ENCODE measurements around the gene CCDC201. TPM values are rescaled to one million over a fixed set of nuclear protein-coding genes. Genes with fewer than 3 reads are reported as not detected.
A peak's percentile ranks its signal among the peaks of the same experiment; 100 is the strongest.

Gene CCDC201
- total and polyA plus RNA-seq, 7 donors: not detected

DNA sequence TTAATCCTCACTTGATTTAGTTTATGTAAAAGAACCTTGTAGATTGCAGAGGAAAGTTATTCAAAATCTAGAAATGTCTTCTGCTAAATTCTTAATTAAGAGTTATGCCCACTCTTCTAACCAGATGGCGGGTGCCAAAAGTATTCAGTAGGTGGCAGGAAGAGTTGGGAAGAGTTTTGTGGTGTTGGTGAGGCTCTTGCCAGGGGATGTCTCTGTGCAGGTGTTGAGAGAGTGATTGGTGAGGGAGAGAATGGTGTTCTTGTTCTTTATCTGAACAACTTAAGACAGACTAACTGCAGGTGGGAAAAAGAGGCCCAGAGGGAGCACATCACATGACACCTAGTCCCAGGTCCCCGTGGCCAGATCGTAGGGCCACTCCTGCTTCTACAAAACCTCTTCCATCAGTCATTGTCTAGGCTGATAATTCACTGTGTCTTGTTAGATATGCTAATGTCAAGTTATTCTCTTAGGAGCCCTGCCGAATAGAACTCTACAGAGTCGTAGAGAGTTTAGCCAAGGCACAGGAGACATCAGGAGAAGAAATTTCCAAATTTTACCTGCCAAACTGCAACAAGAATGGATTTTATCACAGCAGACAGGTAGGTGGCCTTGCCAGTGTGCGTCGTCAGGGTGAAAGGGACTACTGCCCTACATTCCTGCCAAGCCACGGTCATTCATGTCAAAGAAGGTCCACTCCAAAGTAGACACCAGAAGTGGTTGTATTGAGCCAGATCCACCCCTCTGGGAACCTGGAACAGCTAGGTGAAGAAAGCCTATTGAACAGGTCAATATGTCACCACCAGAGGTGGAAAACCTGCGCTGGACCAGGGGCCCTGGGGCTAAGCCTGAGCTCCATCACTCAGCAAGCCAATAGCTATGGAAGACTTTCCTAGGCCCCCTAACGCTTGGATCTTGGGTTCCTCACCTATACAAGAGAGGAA lies 18.9 kb upstream of the CCDC201 start:
- WGBS, 2 donors: 75 to 83% methylated on average over 10 of the region's 10 CpGs
- intact Hi-C loops (cut with DNase I): loop anchor here (1.0 kb wide), 1 partner anchor 1289 kb away; no protein-coding TSS in a partner anchor
- no peak for TF ChIP-seq POLR2A (IDR thresholded peaks at IDR 0.05)
- TF ChIP-seq EP300 (IDR thresholded peaks at IDR 0.05): no peak
- TF ChIP-seq, protein P1, sequence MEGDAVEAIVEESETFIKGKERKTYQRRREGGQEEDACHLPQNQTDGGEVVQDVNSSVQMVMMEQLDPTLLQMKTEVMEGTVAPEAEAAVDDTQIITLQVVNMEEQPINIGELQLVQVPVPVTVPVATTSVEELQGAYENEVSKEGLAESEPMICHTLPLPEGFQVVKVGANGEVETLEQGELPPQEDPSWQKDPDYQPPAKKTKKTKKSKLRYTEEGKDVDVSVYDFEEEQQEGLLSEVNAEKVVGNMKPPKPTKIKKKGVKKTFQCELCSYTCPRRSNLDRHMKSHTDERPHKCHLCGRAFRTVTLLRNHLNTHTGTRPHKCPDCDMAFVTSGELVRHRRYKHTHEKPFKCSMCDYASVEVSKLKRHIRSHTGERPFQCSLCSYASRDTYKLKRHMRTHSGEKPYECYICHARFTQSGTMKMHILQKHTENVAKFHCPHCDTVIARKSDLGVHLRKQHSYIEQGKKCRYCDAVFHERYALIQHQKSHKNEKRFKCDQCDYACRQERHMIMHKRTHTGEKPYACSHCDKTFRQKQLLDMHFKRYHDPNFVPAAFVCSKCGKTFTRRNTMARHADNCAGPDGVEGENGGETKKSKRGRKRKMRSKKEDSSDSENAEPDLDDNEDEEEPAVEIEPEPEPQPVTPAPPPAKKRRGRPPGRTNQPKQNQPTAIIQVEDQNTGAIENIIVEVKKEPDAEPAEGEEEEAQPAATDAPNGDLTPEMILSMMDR (IDR thresholded peaks at IDR 0.05): no peak
- no peak for TF ChIP-seq POLR2AphosphoS5 (IDR thresholded peaks at IDR 0.05)
- H3K36me3 ChIP-seq: no peaks in the 10 kb centered on the region
- peaks cover 8 to 38% (median 33%) of the 10 kb centered on the region in 3 donors for H3K27me3 ChIP-seq
- no peaks in the 10 kb centered on the region for H3K9me3 ChIP-seq
- no peak overlapping the region for H3K4me3 ChIP-seq
- DNase-seq: no peak
- peaks cover 0 to 11% (median 9%) of the 10 kb centered on the region in 4 donors for H3K4me1 ChIP-seq
- no peak overlapping the region for H3K27ac ChIP-seq

DNA sequence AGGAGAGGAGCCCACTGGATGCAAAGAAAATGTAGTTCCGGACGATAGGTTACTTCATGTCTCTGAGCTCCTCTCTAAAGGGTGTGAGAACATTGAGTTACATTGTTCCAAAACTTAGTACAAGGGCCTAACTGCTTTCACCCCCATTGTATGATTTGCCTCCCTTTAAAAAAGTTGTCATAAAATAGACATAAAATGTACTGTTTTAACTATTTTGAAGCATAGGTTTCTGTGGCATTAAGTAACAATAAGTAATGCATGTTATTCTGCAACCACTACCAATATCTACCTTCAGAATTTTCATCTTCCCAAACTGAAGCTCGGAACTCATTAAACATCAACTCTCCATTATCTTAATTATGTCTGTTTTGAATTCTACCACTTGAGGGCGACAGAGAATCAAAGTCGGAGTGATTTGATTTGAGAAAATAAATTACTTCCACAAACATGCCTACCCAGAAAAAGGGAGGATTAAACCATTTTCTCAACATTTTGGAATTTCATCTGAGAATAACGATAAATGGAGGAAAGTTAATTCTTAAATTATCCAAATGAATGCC lies 18.1 kb upstream of the CCDC201 start:
- intact Hi-C loops (cut with DNase I): loop anchor here (1.0 kb wide), 1 partner anchor 1289 kb away; no protein-coding TSS in a partner anchor
- no peak for DNase-seq
- no peak overlapping the region for H3K27ac ChIP-seq
- 38 to 44% methylated on average over 6 of the region's 6 CpGs for WGBS, 2 donors
- H3K27me3 ChIP-seq: peaks cover 8 to 38% (median 33%) of the 10 kb centered on the region in 3 donors
- H3K9me3 ChIP-seq: no peaks in the 10 kb centered on the region
- no peaks in the 10 kb centered on the region for H3K36me3 ChIP-seq
- peaks cover 0 to 11% (median 9%) of the 10 kb centered on the region in 4 donors for H3K4me1 ChIP-seq
- TF ChIP-seq, protein P1 (IDR thresholded peaks at IDR 0.05): peak in 3 of 4 experiments; percentile 26 to 54 (median 46)
- no peak for TF ChIP-seq EP300 (IDR thresholded peaks at IDR 0.05)
- H3K4me3 ChIP-seq: no peak overlapping the region

DNA sequence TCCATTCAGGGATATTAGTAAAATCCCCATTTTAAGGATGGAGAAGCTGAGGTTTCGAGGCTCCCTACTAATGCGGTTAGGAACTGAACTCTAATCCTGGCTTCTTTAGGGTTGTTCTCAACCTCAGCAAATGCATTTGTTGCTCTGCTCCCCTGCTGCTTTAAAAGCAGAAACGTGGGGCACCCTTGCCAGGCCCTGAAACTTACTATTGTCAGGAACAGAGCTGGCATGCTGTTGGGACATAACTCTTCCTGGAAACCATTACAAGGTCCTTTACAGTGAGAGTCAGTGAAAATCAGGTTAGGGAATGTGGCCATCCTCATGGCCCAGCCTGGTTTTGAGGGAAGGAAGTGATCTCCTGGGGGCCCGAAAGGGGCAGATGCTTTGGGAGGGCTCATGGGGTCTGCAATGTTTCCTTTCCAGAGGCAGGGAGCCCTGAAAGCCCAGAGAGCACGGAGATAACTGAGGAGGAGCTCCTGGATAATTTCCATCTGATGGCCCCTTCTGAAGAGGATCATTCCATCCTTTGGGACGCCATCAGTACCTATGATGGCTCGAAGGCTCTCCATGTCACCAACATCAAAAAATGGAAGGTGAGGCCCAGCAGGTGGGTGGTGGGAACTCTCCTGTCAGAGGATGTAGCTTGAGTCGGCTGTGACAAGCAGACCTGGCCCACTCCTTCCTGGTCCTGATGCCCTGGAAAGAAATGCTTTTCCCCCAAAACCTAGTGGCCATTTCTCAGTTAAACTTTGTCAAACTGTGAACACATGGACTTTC lies 17.4 kb upstream of the CCDC201 start:
- Histone ChIP-seq H3K27me3 (peaks cover 8 to 39% (median 33%) of the 10 kb centered on the region in 3 donors), H3K36me3 (no peaks in the 10 kb centered on the region), H3K27ac (no peak overlapping the region), H3K4me1 (peaks cover 0 to 11% (median 9%) of the 10 kb centered on the region in 4 donors), H3K9me3 (no peaks in the 10 kb centered on the region), H3K4me3 (no peak overlapping the region)
- TF ChIP-seq EP300 (IDR thresholded peaks at IDR 0.05) (no peak), POLR2AphosphoS5 (IDR thresholded peaks at IDR 0.05) (no peak), POLR2A (IDR thresholded peaks at IDR 0.05) (no peak)
- TF ChIP-seq, protein P1 (IDR thresholded peaks at IDR 0.05): no peak
- DNase-seq: no peak
- 82 to 86% methylated on average over 8 of the region's 8 CpGs for WGBS, 2 donors
- intact Hi-C loops (cut with DNase I): no loop called here

DNA sequence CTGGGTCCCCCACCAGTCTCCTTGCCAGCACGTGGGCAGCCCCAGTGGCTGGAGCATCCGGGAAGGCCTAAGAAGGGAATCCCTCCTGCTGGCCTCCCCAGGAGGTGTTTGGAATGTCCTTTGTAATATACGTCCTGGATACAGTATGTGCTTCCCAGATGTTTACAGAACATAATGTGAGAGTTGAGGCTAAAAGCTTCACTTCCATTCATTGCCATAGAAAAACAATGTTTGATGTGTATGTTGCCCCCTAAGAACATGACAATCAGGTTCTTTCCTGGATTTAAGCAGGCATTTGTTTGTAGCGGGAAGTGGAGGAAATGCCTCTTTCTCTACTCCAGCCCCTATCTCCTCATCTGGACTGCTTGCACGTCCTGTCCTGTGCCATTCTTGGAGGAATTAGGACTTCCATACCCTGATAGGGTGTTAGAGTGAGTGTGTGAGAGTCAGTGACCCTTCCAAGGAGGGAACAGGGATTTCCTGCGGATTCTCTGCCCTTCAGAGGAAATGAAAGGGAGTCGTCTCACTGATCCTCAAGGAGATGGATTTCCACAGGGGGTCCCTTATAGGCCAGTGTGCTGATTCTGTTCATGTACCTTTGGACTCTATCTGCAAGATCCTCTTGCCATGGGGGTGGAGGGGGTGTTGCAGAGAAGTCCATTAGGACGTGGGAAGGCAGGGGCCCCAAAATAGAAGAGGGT lies 16.6 kb upstream of the CCDC201 start:
- Histone ChIP-seq H3K4me3 (no peak overlapping the region), H3K4me1 (peaks cover 0 to 11% (median 9%) of the 10 kb centered on the region in 4 donors), H3K9me3 (no peaks in the 10 kb centered on the region), H3K27ac (no peak overlapping the region), H3K36me3 (no peaks in the 10 kb centered on the region), H3K27me3 (peaks cover 8 to 47% (median 33%) of the 10 kb centered on the region in 3 donors)
- no peak for DNase-seq
- WGBS, 2 donors: 49 to 56% methylated on average over 8 of the region's 8 CpGs
- intact Hi-C loops (cut with DNase I): no loop called here
- TF ChIP-seq, protein P1 (IDR thresholded peaks at IDR 0.05): no peak
- no peak for TF ChIP-seq POLR2A (IDR thresholded peaks at IDR 0.05)
- no peak for TF ChIP-seq EP300 (IDR thresholded peaks at IDR 0.05)
- no peak for TF ChIP-seq POLR2AphosphoS5 (IDR thresholded peaks at IDR 0.05)

All from sigmoid colon (tissue), 7 donors.